OCI-LY7 (cell line): ENCODE results near the gene DBNDD2. TPM values are rescaled to one million over a fixed set of nuclear protein-coding genes. Genes with fewer than 3 reads are reported as not detected.

Source experiments
- BruUV-seq: library from RNA; stranded (reverse); fragments of 400-500 nt; replicated peaks from 2 replicates; lab custom pipeline; 2021; lab: Mats Ljungman, UMichigan
- CTCF ChIA-PET: fragments of 300-600 bp; sonication (Branson Sonifier 250); formaldehyde crosslinking; loops from one replicate; lab custom pipeline; 2022; ENCODE audit warnings: antibody characterized with exemption; ENCODE audit not compliant: unreplicated experiment; lab: Charles Lee
- POLR2A ChIA-PET: fragments of 300-600 bp; sonication (Branson Sonifier 250); formaldehyde crosslinking; loops from one replicate; lab custom pipeline; 2022; ENCODE audit warnings: antibody characterized with exemption; lab: Charles Lee
- DNase-seq: peaks from one replicate; pipeline ENCODE4 v3.0.0-alpha.2; 2015; ENCODE audit warnings: low spot score
- H2AFZ ChIP-seq: fragments of 200-600 bp; sonication (generic), shearing (Covaris generic); 2 replicates; pipeline ENCODE4 v1.6.1; 2014; ENCODE audit warnings: mild to moderate bottlenecking, antibody characterized with exemption, low read length, moderate library complexity
- H3K27ac ChIP-seq: fragments of 200-600 bp; sonication (generic); 2 replicates; pipeline ENCODE4 v1.5.1; 2014; ENCODE audit warnings: mixed run types, low read depth, mild to moderate bottlenecking, moderate library complexity, low read length, inconsistent platforms; ENCODE audit not compliant: poor library complexity, severe bottlenecking
- H3K36me3 ChIP-seq: fragments of 200-600 bp; sonication (generic); 2 replicates; pipeline ENCODE4 v1.6.1; 2014; ENCODE audit warnings: mild to moderate bottlenecking, antibody characterized with exemption, low read length, moderate library complexity, mixed read lengths; ENCODE audit not compliant: insufficient read depth
- H3K4me1 ChIP-seq: fragments of 200-600 bp; sonication (generic); 2 replicates; pipeline ENCODE4 v1.5.1; 2014; ENCODE audit warnings: mild to moderate bottlenecking, low read length; ENCODE audit not compliant: insufficient read depth, poor library complexity, severe bottlenecking
- H3K4me2 ChIP-seq: fragments of 200-600 bp; sonication (generic); 2 replicates; pipeline ENCODE4 v1.6.1; 2014; ENCODE audit warnings: mild to moderate bottlenecking, low read length
- H3K4me3 ChIP-seq: fragments of 200-600 bp; sonication (generic); 2 replicates; pipeline ENCODE4 v1.5.1; 2014; ENCODE audit warnings: mild to moderate bottlenecking, low read depth, low read length; ENCODE audit not compliant: poor library complexity, severe bottlenecking
- H3K79me2 ChIP-seq: fragments of 200-600 bp; sonication (generic); 2 replicates; pipeline ENCODE4 v1.6.1; 2016; ENCODE audit warnings: low read depth, mild to moderate bottlenecking, low read length, moderate library complexity, mixed read lengths; ENCODE audit not compliant: insufficient read depth
- H3K9me2 ChIP-seq: fragments of 200-600 bp; sonication (generic); 2 replicates; pipeline ENCODE4 v1.6.1; 2016; ENCODE audit warnings: mild to moderate bottlenecking, low read length, mixed read lengths; ENCODE audit not compliant: insufficient read depth
- H3K9me3 ChIP-seq: fragments of 200-600 bp; sonication (generic); 2 replicates; pipeline ENCODE4 v1.6.1; 2014; ENCODE audit warnings: mild to moderate bottlenecking, mixed run types, low read length, mixed read lengths
- H4K20me1 ChIP-seq: fragments of 200-600 bp; sonication (generic); 2 replicates; pipeline ENCODE4 v1.6.1; 2014; ENCODE audit warnings: mild to moderate bottlenecking, antibody characterized with exemption, low read length, moderate library complexity, mixed read lengths; ENCODE audit not compliant: insufficient read depth
- EZH2phosphoT487 ChIP-seq: fragments of 200-600 bp; sonication (generic); IDR thresholded peaks from 2 replicates; pipeline ENCODE4 v1.6.1; 2018; ENCODE audit warnings: low read depth, borderline replicate concordance, mild to moderate bottlenecking, mixed run types, antibody characterized with exemption, low read length, moderate library complexity, mixed read lengths
- intact Hi-C: fragments of 100-400 bp; cut with micrococcal nuclease; formaldehyde crosslinking; loops from one replicate; pipeline ENCODE4 v1.10.0; 2022; ENCODE audit not compliant: unreplicated experiment
- microRNA-seq: library from miRNA; unstranded; fragments of <30 nt; microRNA quantifications from one replicate; pipeline ENCODE4 v1.2.0, GENCODE V29; 2022; ENCODE audit warnings: borderline replicate concordance
- small RNA-seq: library from RNA; depleted of rRNA; stranded (forward); fragments of <200 nt; gene quantifications from one replicate; pipeline ENCODE3, GENCODE V24; 2014
- total RNA-seq, 2 experiments: library from RNA; depleted of rRNA in 1 of 2; stranded (reverse); fragments of >200 nt in 1 of 2; shearing (Covaris generic) in 1 of 2; gene quantifications; 2 replicates each; pipeline ENCODE4 v1.2.3, GENCODE V29; 2014 to 2022
- TF ChIP-seq, protein P1 (sequence below): fragments of 200-600 bp; sonication (generic); conservative IDR thresholded peaks from 2 replicates; pipeline ENCODE4 v1.5.1; 2014; ENCODE audit warnings: mild to moderate bottlenecking, antibody characterized with exemption, low read length, moderate library complexity, mixed read lengths

The DBNDD2 gene
- total RNA-seq, 2 experiments from 2014 or later = 0.57 TPM; not detected in 1

DNA sequence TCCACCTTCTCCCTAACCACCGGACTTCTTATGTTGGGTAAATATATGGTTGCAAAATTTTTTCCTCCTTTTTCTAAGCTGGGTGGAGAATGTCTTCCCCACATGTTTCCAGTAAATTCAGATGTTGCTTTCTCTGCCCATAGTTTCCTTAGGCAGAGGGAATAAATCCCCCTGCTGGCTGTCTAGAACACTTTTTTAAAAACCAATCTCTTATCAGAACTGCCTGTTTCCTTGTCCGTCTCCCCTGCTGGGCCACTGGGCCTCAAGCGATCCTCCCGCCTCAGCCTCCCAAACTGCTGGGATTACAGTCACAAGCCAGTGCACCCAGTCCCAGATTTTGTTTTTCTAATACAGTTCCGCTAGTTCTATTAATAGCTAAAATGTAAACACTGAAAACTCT, 51.5 kb downstream of the DBNDD2 start:
- no peak for DNase-seq
- no peaks in the 10 kb centered on the region for H4K20me1 ChIP-seq
- BruUV-seq = no TSS peak
- no peaks in the 10 kb centered on the region for H3K79me2 ChIP-seq
- no peak overlapping the region for H3K27ac ChIP-seq
- H3K4me2 ChIP-seq = no peak overlapping the region
- no peak overlapping the region for H3K4me3 ChIP-seq
- ChIA-PET CTCF (no interaction called here), POLR2A (interaction anchor here (0.6 kb wide), 1 partner anchor 19 kb away, joined by 5 read pairs; no protein-coding TSS in a partner anchor)
- intact Hi-C loops = no loop called here
- H3K4me1 ChIP-seq = no peaks in the 10 kb centered on the region
- H3K9me3 ChIP-seq = no peaks in the 10 kb centered on the region
- H3K9me2 ChIP-seq = no peaks in the 10 kb centered on the region
- no peak overlapping the region for H2AFZ ChIP-seq
- H3K36me3 ChIP-seq = no peaks in the 10 kb centered on the region
- TF ChIP-seq EZH2phosphoT487 = no peak
- TF ChIP-seq, protein P1, sequence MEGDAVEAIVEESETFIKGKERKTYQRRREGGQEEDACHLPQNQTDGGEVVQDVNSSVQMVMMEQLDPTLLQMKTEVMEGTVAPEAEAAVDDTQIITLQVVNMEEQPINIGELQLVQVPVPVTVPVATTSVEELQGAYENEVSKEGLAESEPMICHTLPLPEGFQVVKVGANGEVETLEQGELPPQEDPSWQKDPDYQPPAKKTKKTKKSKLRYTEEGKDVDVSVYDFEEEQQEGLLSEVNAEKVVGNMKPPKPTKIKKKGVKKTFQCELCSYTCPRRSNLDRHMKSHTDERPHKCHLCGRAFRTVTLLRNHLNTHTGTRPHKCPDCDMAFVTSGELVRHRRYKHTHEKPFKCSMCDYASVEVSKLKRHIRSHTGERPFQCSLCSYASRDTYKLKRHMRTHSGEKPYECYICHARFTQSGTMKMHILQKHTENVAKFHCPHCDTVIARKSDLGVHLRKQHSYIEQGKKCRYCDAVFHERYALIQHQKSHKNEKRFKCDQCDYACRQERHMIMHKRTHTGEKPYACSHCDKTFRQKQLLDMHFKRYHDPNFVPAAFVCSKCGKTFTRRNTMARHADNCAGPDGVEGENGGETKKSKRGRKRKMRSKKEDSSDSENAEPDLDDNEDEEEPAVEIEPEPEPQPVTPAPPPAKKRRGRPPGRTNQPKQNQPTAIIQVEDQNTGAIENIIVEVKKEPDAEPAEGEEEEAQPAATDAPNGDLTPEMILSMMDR = peak; percentile 57

Small RNAs within 50 kb of the gene (microRNA-seq; reads per million reads assigned to microRNA genes)
- 3.8 reads per million for gene MIR6812

Small RNAs within 50 kb of the gene (small RNA-seq; reads per million reads assigned to genes)
- not detected for gene MIR6812

Other genes with a start within 250 kb of the DBNDD2 start
- not detected in 2 replicates for gene PI3, start 233.4 kb upstream of the DBNDD2 start, total RNA-seq (2014; rRNA removed; shearing (Covaris generic))
- gene PI3, start 233.4 kb upstream of the DBNDD2 start, total RNA-seq (2022) = not detected in 2 replicates
- gene SEMG1, start 201.3 kb upstream of the DBNDD2 start, total RNA-seq (2014; rRNA removed; shearing (Covaris generic)) = not detected in 2 replicates
- gene SEMG1, start 201.3 kb upstream of the DBNDD2 start, total RNA-seq (2022) = not detected in 2 replicates
- not detected in 2 replicates for gene SEMG2, start 186.9 kb upstream of the DBNDD2 start, total RNA-seq (2014; rRNA removed; shearing (Covaris generic))
- gene SEMG2, start 186.9 kb upstream of the DBNDD2 start, total RNA-seq (2022) = not detected in 2 replicates
- gene SLPI, start 153.7 kb upstream of the DBNDD2 start, total RNA-seq (2014; rRNA removed; shearing (Covaris generic)) = not detected in 2 replicates
- not detected in 2 replicates for gene SLPI, start 153.7 kb upstream of the DBNDD2 start, total RNA-seq (2022)
- not detected in 2 replicates for gene RBPJL, start 101.4 kb upstream of the DBNDD2 start, total RNA-seq (2014; rRNA removed; shearing (Covaris generic))
- gene RBPJL, start 101.4 kb upstream of the DBNDD2 start, total RNA-seq (2022) = not detected in 2 replicates
- 0.38 TPM in 1 of 2 replicates, not detected in the other for gene MATN4, start 100.0 kb upstream of the DBNDD2 start, total RNA-seq (2014; rRNA removed; shearing (Covaris generic))
- 0.24 TPM in 1 of 2 replicates, not detected in the other for gene MATN4, start 100.0 kb upstream of the DBNDD2 start, total RNA-seq (2022)
- gene SDC4, start 59.9 kb upstream of the DBNDD2 start, total RNA-seq (2014; rRNA removed; shearing (Covaris generic)) = not detected in 2 replicates
- gene SDC4, start 59.9 kb upstream of the DBNDD2 start, total RNA-seq (2022) = not detected in 2 replicates
- gene SYS1, start 45.1 kb upstream of the DBNDD2 start, total RNA-seq (2014; rRNA removed; shearing (Covaris generic)) = 22.3 and 37.6 TPM in 2 replicates
- 8.6 and 9.6 TPM in 2 replicates for gene SYS1, start 45.1 kb upstream of the DBNDD2 start, total RNA-seq (2022)
- gene TP53TG5, start 30.0 kb upstream of the DBNDD2 start, total RNA-seq (2014; rRNA removed; shearing (Covaris generic)) = not detected in 2 replicates
- not detected in 2 replicates for gene TP53TG5, start 30.0 kb upstream of the DBNDD2 start, total RNA-seq (2022)
- 75.7 and 104 TPM in 2 replicates for gene PIGT, start 7.9 kb downstream of the DBNDD2 start, total RNA-seq (2014; rRNA removed; shearing (Covaris generic))
- 79.4 and 89.2 TPM in 2 replicates for gene PIGT, start 7.9 kb downstream of the DBNDD2 start, total RNA-seq (2022)
- 4.4 TPM in 1 of 2 replicates, not detected in the other for gene WFDC2, start 61.5 kb downstream of the DBNDD2 start, total RNA-seq (2014; rRNA removed; shearing (Covaris generic))
- gene WFDC2, start 61.5 kb downstream of the DBNDD2 start, total RNA-seq (2022) = 0.46 TPM in 1 of 2 replicates, not detected in the other
- not detected in 2 replicates for gene SPINT3, start 107.3 kb downstream of the DBNDD2 start, total RNA-seq (2014; rRNA removed; shearing (Covaris generic))
- not detected in 2 replicates for gene SPINT3, start 107.3 kb downstream of the DBNDD2 start, total RNA-seq (2022)
- gene WFDC6, start 131.2 kb downstream of the DBNDD2 start, total RNA-seq (2014; rRNA removed; shearing (Covaris generic)) = not detected in 2 replicates
- gene WFDC6, start 131.2 kb downstream of the DBNDD2 start, total RNA-seq (2022) = not detected in 2 replicates
- not detected in 2 replicates for gene EPPIN, start 139.1 kb downstream of the DBNDD2 start, total RNA-seq (2014; rRNA removed; shearing (Covaris generic))
- gene EPPIN, start 139.1 kb downstream of the DBNDD2 start, total RNA-seq (2022) = not detected in 2 replicates
- not detected in 2 replicates for gene WFDC8, start 171.0 kb downstream of the DBNDD2 start, total RNA-seq (2014; rRNA removed; shearing (Covaris generic))
- not detected in 2 replicates for gene WFDC8, start 171.0 kb downstream of the DBNDD2 start, total RNA-seq (2022)
- not detected in 2 replicates for gene WFDC10A, start 221.4 kb downstream of the DBNDD2 start, total RNA-seq (2014; rRNA removed; shearing (Covaris generic))
- gene WFDC10A, start 221.4 kb downstream of the DBNDD2 start, total RNA-seq (2022) = not detected in 2 replicates
- not detected in 2 replicates for gene WFDC9, start 223.0 kb downstream of the DBNDD2 start, total RNA-seq (2014; rRNA removed; shearing (Covaris generic))
- gene WFDC9, start 223.0 kb downstream of the DBNDD2 start, total RNA-seq (2022) = not detected in 2 replicates